GM12875 (cell line): ENCODE measurements around the gene CHRNA7.

Experiments
- H3K4me3 ChIP-seq: one replicate; pipeline ENCODE4 v1.5.1; 2011; ENCODE audit warnings: low read depth, low read length, control low read depth
- TF ChIP-seq, protein P1 (sequence below): IDR thresholded peaks from 2 replicates; pipeline ENCODE4 v1.5.1; 2011; ENCODE audit warnings: low read depth, mild to moderate bottlenecking, control low read depth, inconsistent platforms, low read length, moderate library complexity, borderline replicate concordance; ENCODE audit not compliant: insufficient read depth

The CHRNA7 gene

GRCh38 chr15:32060706-32061105 is 30.4 kb downstream of the CHRNA7 start:
- TF ChIP-seq, protein P1, sequence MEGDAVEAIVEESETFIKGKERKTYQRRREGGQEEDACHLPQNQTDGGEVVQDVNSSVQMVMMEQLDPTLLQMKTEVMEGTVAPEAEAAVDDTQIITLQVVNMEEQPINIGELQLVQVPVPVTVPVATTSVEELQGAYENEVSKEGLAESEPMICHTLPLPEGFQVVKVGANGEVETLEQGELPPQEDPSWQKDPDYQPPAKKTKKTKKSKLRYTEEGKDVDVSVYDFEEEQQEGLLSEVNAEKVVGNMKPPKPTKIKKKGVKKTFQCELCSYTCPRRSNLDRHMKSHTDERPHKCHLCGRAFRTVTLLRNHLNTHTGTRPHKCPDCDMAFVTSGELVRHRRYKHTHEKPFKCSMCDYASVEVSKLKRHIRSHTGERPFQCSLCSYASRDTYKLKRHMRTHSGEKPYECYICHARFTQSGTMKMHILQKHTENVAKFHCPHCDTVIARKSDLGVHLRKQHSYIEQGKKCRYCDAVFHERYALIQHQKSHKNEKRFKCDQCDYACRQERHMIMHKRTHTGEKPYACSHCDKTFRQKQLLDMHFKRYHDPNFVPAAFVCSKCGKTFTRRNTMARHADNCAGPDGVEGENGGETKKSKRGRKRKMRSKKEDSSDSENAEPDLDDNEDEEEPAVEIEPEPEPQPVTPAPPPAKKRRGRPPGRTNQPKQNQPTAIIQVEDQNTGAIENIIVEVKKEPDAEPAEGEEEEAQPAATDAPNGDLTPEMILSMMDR, result no peak
- H3K4me3 ChIP-seq, result no peak overlapping the region

GRCh38 chr15:32067115-32067514 is 36.8 kb downstream of the CHRNA7 start:
- TF ChIP-seq, protein P1, result no peak
- no peak overlapping the region for H3K4me3 ChIP-seq

DNA sequence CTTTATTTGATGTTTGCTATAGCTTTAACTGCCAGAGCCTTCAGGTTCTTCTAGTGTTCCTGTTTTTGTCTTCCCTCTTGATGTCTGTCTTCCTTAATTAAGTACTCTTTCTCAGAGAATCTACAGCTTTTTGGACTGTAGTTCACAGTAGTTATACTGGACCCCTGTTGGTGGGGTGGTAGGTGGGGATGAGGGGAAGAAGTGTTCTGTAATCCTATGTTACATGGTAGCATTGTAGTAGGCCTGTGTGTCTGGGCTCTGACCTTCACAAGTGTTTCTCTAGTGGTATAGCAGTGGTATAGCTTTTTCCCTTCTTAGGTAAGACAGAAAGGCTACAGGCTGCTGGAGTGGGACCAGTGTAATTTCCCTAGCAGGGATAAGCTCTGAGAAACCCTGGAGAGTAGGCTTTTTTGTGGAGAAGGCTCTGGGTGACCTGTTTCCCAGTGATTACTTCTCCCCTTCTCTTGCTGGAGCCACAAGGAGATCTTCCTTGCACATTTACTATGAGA is 59.6 kb downstream of the CHRNA7 start:
- TF ChIP-seq, protein P1, result no peak
- H3K4me3 ChIP-seq, result no peak overlapping the region

- TF ChIP-seq, protein P1, result no peak
- no peak overlapping the region for H3K4me3 ChIP-seq
Measured at GRCh38 chr15:32091505-32092380, 61.4 kb downstream of the CHRNA7 start.

DNA sequence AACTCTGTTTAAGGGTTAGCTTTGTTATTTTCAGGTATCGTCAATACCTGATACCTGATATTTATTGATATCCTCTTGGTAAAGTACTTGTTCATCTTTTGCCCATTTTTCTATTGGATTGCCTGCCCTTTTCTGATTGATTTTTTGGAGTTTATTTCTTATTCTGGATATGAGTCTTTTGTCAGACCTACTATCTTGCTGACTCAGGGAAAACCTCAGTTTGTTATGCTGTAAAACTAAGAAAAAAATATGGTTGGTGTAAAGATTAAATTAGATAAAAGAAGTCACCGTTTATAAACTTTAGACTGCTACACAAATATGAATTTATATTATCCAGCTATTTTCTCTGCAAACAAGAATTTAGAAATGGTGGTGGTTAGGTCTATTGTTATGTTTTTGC is 65.9 kb downstream of the CHRNA7 start:
- no peak overlapping the region for H3K4me3 ChIP-seq
- TF ChIP-seq, protein P1, result no peak

DNA sequence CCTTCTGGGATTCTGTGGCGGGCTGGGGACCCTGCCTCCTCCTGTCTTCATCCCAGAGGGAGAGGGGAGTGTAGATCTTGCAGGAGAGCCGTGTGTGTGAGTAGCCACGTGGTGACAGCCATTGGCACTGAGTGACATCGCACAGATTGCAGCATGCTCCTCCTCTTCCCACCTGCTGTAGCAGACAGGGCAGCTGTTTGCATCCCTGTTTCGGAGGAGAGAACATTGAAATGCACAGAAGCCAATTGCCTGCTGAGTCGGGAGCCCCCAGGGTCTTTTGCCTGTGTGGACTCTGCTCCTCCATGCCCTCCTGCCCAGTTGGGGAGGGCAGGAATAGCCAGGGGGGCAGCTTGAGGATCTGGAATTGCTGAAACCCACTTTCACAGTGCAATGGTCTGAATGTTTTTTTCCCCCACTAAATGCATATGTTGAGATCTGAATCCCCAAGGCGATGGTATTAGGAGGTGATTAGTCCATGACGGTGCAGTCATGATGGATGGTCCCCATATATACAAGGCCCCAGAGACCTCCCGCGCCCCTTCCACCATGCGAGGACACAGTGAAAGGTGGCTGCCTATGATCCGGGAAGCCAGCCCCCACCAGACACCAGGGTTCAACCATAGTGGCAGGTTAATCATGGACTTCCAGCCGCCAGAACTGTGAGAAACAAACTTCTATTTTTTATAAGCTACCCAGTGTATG is 66.8 kb downstream of the CHRNA7 start:
- TF ChIP-seq, protein P1, result no peak
- no peak overlapping the region for H3K4me3 ChIP-seq
